Fibroblast of peridontal ligament (primary cell): ENCODE measurements around the gene VSIG4.
"Not testable (repeated sequence)": the region's sequence is repeated elsewhere in the genome, so short reads cannot be mapped to it uniquely, and the experiment has no call there.

Experiments
- DNase-seq: peaks from one replicate; pipeline ENCODE4 v3.0.0-alpha.2; 2010; ENCODE audit errors: extremely low read depth

The VSIG4 gene

GRCh38 chrX:66039944-66040343 is at the start of gene VSIG4:
Gene VSIG4 (minus strand): TSS chrX:66040080. CDS start chrX:66039998, 82 bp downstream.
- no peak for DNase-seq

- no peak for DNase-seq
Measured at GRCh38 chrX:66076801-66077200, 36.9 kb upstream of the VSIG4 start.

GRCh38 chrX:66074920-66075879 is 35.3 kb upstream of the VSIG4 start:
- DNase-seq: no peak

GRCh38 chrX:66071126-66071525 is 31.2 kb upstream of the VSIG4 start:
- no peak for DNase-seq

- DNase-seq: no peak
Measured at GRCh38 chrX:66064261-66064660, 24.4 kb upstream of the VSIG4 start.

GRCh38 chrX:66057019-66057418 is 17.1 kb upstream of the VSIG4 start:
- not testable (repeated sequence) for DNase-seq

GRCh38 chrX:66054978-66055377 is 15.1 kb upstream of the VSIG4 start:
- no peak for DNase-seq

- no peak for DNase-seq
Measured at GRCh38 chrX:66053414-66053813, 13.5 kb upstream of the VSIG4 start.

GRCh38 chrX:66051980-66052379 is 12.1 kb upstream of the VSIG4 start:
- DNase-seq: no peak

GRCh38 chrX:66050140-66050569 is 10.3 kb upstream of the VSIG4 start:
- no peak for DNase-seq

GRCh38 chrX:66049056-66049455 is 9.2 kb upstream of the VSIG4 start:
- DNase-seq: no peak

- no peak for DNase-seq
Measured at GRCh38 chrX:66046612-66047235, 6.8 kb upstream of the VSIG4 start.

GRCh38 chrX:66045894-66046293 is 6.0 kb upstream of the VSIG4 start:
- no peak for DNase-seq

- no peak for DNase-seq
Measured at GRCh38 chrX:66043584-66043983, 3.7 kb upstream of the VSIG4 start.

GRCh38 chrX:66042307-66043077 is 2.6 kb upstream of the VSIG4 start:
- no peak for DNase-seq

- DNase-seq: no peak
Measured at GRCh38 chrX:66038115-66038514, 1.8 kb downstream of the VSIG4 start.

- DNase-seq: no peak
Measured at GRCh38 chrX:66036231-66036630, 3.6 kb downstream of the VSIG4 start.

- no peak for DNase-seq
Measured at GRCh38 chrX:66035667-66036066, 4.2 kb downstream of the VSIG4 start.

- peak; percentile 15 for DNase-seq
Measured at GRCh38 chrX:66030505-66031317, 9.2 kb downstream of the VSIG4 start.

GRCh38 chrX:66028936-66029335 is 10.9 kb downstream of the VSIG4 start:
- DNase-seq: no peak

GRCh38 chrX:66024570-66024969 is 15.3 kb downstream of the VSIG4 start:
- DNase-seq: no peak
